Right lobe of liver (tissue), 6 donors: ENCODE data around the gene SEC14L5. TPM values are rescaled to one million over a fixed set of nuclear protein-coding genes. Genes with fewer than 3 reads are reported as not detected.

Experiments used
- ATAC-seq, 4 donors: fragments of 200-7000 bp; cut with Tn5 transposase; one replicate each; pipeline ENCODE4 v1.9.1; 2020; ENCODE audit warnings: mild to moderate bottlenecking in 4 of 4, moderate library complexity in 4 of 4
- DNase-seq, 3 donors: peaks; one replicate each; pipeline ENCODE4 v3.0.0-alpha.2; 2020
- H3K27ac ChIP-seq, 3 donors: fragments of 200-600 bp; one replicate each; pipeline ENCODE4 v1.8.0; 2022
- H3K27me3 ChIP-seq, 2 donors: fragments of 200-600 bp; one replicate each; pipeline ENCODE4 v1.8.0; 2022
- H3K36me3 ChIP-seq, 4 donors: fragments of 200-600 bp; sonication (generic) in 1 of 4; one replicate each; pipeline versions ENCODE4 v1.5.1 to v1.8.0; 2017 to 2022; ENCODE audit warnings: control low read depth in 1 of 4
- H3K4me1 ChIP-seq, 4 donors: fragments of 200-600 bp; sonication (generic) in 1 of 4; one replicate each; pipeline versions ENCODE4 v1.5.1 to v1.8.0; 2017 to 2022; ENCODE audit warnings: control low read depth in 1 of 4
- H3K4me3 ChIP-seq, 3 donors: fragments of 200-600 bp; one replicate each; pipeline ENCODE4 v1.8.0; 2022
- H3K9me3 ChIP-seq, 4 donors: fragments of 200-600 bp; sonication (generic) in 1 of 4; one replicate each; pipeline versions ENCODE4 v1.5.1 to v1.8.0; 2017 to 2022; ENCODE audit warnings: control low read depth in 1 of 4
- POLR2A ChIP-seq: fragments of 450-650 bp; IDR thresholded peaks from one replicate; pipeline ENCODE4 v1.6.1; 2017; ENCODE audit warnings: antibody characterized with exemption, mild to moderate bottlenecking
- WGBS: methylation state at CpG from one replicate; pipeline ENCODE4 v1.1.6; 2018; ENCODE audit warnings: low coverage, low lambda C conversion rate; ENCODE audit not compliant: insufficient coverage; ENCODE audit errors: missing lambda C conversion rate; 5-methylcytosine and 5-hydroxymethylcytosine counted together
- intact Hi-C, 2 donors: fragments of 100-400 bp; cut with DNase I; formaldehyde crosslinking; loops; one replicate each; pipeline versions ENCODE4 v1.11.2 to v1.14.1; 2022
- total RNA-seq, 6 experiments: library from RNA; depleted of rRNA in 2 of 6; stranded (reverse); fragments of >200 nt in 2 of 6; fragmentation: NEBNext Ultra II Directional in 3 of 6; extraction: Animal tissue kit (Norgen Biotek cat#: 25700) in 3 of 6; gene quantifications; one replicate each; pipeline versions ENCODE4 v1.1.0 to v1.2.4, GENCODE V29; 2016 to 2023
- TF ChIP-seq, protein P1 (sequence below), 4 donors: fragments of 200-600 bp in 3 of 4; fragments of 450-650 bp in 1 of 4; IDR thresholded peaks; one replicate each; pipeline versions ENCODE4 v1.5.1 to v1.8.0; 2016 to 2022; ENCODE audit warnings: antibody characterized with exemption in 4 of 4, mild to moderate bottlenecking in 2 of 4
- donor health status: DM: no; HTN: yes; CAD: no.
- donor health status: DM: no; HTN: no; CAD: no.
- donor health status: DM: no; HTN: no; CAD: no.
- donor health status: DM: no; HTN: yes; CAD: no.
- donor health status: DM: no; HTN: yes; CAD: no.

SEC14L5 gene
- total RNA-seq, 6 experiments from 2014 or later: 0.09 to 1.1 (median 0.60) TPM; not detected in 1

DNA sequence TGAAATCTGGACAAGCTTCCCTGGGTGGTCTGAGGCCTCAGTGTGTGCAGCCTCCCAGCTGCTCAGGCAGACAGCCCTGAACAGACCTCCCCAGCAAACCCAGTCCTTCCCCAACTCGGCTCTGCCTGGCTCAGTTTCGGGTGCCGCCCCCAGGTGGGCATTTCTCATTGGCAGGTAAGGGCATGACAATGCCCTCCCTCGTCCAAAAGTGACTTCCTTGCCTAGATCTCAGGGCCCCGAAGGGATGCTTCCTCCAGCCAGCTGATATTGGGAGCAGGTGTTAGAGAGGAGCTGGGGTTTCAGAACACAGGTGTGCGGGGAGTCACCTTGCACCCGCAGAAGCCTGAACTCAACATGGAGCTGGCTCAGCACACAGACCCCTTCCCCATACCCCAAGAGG, 17.4 kb upstream of the SEC14L5 start:
- TF ChIP-seq, protein P1, sequence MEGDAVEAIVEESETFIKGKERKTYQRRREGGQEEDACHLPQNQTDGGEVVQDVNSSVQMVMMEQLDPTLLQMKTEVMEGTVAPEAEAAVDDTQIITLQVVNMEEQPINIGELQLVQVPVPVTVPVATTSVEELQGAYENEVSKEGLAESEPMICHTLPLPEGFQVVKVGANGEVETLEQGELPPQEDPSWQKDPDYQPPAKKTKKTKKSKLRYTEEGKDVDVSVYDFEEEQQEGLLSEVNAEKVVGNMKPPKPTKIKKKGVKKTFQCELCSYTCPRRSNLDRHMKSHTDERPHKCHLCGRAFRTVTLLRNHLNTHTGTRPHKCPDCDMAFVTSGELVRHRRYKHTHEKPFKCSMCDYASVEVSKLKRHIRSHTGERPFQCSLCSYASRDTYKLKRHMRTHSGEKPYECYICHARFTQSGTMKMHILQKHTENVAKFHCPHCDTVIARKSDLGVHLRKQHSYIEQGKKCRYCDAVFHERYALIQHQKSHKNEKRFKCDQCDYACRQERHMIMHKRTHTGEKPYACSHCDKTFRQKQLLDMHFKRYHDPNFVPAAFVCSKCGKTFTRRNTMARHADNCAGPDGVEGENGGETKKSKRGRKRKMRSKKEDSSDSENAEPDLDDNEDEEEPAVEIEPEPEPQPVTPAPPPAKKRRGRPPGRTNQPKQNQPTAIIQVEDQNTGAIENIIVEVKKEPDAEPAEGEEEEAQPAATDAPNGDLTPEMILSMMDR (IDR thresholded peaks at IDR 0.05): no peak
- TF ChIP-seq POLR2A: no peak
- ATAC-seq: no peak
- Histone ChIP-seq H3K4me1 (peaks cover 0 to 31% (median 3%) of the 10 kb centered on the region in 4 donors), H3K4me3 (no peak overlapping the region), H3K9me3 (no peaks in the 10 kb centered on the region), H3K36me3 (no peaks in the 10 kb centered on the region), H3K27me3 (no peaks in the 10 kb centered on the region), H3K27ac (no peak overlapping the region)
- no peak for DNase-seq
- WGBS: 53% methylated on average over 4 of the region's 7 CpGs
- intact Hi-C loops: no loop called here

DNA sequence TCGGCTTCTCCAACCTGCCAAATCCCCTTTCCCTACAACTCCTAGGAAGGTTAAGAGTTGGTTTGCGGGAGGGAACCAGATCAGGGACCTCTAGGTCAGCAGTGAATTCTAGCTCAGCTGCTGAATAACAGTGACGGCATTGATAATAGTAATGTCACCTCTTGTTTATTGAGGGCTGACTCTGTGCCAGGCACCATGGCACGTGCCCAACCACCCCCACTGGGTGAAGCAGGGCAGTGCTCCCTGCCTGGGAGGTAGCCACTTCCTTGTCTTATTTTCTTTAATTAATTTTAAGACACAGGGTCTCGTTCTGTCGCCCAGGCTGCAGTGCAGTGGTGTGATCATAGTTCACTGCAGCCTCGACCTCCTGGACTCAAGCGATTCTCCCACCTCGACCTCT, 15.6 kb upstream of the SEC14L5 start:
- Histone ChIP-seq H3K4me3 (no peak overlapping the region), H3K36me3 (no peaks in the 10 kb centered on the region), H3K27ac (no peak overlapping the region), H3K27me3 (no peaks in the 10 kb centered on the region), H3K4me1 (peaks cover 0 to 23% (median 3%) of the 10 kb centered on the region in 4 donors), H3K9me3 (no peaks in the 10 kb centered on the region)
- intact Hi-C loops: no loop called here
- no peak for TF ChIP-seq POLR2A
- TF ChIP-seq, protein P1 (IDR thresholded peaks at IDR 0.05): no peak
- no peak for ATAC-seq
- 55% methylated on average over 4 of the region's 9 CpGs for WGBS
- no peak for DNase-seq

DNA sequence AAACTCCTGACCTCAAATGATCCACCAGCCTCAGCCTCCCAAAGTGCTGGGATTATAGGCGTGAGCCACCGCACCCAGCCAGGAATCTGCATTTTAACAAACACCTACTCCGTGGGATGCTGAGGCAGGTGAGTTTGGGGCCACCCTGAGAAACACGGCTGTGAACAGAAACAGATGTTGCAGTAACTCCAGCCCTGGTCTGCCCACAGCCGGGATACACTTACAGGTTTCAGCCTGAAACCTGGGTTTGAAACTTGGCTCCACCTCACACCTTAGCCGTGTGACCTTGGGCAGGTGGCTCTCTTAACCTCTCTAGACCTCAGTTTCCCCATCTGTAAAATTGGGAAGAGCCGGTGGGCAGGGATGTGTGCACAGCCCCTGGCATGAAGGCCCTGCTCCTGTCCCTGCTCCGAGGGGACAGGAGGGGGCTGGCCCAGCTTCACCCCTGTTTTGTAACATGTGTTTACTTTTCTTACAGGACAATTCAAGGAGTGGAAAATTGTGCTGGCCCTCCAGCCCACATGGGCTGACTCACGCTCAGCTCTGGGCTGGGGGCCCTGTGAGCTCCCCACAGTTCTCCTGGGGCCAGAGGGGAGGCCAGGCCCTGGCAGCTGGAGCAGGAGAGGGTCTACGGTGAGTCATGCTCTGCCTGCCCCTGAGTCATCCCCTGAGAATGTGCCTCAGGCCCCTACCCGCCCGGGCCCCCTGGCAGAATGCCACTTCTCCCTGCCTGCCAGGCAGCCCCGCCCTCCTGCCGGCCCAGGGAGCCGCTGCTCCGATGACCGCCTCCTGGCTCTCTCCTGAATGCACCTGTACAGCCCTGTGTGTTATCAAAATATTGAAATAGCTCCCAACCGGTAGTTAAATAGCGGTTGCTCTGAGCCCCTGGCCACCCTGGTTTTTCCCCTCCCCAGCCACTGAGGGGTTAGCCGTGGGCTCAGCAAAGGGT, 13.5 kb upstream of the SEC14L5 start:
- Histone ChIP-seq H3K36me3 (no peaks in the 10 kb centered on the region), H3K27ac (no peak overlapping the region), H3K9me3 (no peaks in the 10 kb centered on the region), H3K4me1 (peaks cover 0 to 13% (median 0%) of the 10 kb centered on the region in 4 donors), H3K27me3 (no peaks in the 10 kb centered on the region), H3K4me3 (no peak overlapping the region)
- ATAC-seq (peak; percentile 84 to 91 (median 90)), DNase-seq (peak; percentile 66 to 90 (median 73))
- TF ChIP-seq, protein P1 (IDR thresholded peaks at IDR 0.05): no peak
- no peak for TF ChIP-seq POLR2A
- intact Hi-C loops: loop anchor here in 1 of 2 donors (5.0 kb wide), 1 partner anchor 247 kb away; no protein-coding TSS in a partner anchor
- 17% methylated on average over 7 of the region's 20 CpGs for WGBS

DNA sequence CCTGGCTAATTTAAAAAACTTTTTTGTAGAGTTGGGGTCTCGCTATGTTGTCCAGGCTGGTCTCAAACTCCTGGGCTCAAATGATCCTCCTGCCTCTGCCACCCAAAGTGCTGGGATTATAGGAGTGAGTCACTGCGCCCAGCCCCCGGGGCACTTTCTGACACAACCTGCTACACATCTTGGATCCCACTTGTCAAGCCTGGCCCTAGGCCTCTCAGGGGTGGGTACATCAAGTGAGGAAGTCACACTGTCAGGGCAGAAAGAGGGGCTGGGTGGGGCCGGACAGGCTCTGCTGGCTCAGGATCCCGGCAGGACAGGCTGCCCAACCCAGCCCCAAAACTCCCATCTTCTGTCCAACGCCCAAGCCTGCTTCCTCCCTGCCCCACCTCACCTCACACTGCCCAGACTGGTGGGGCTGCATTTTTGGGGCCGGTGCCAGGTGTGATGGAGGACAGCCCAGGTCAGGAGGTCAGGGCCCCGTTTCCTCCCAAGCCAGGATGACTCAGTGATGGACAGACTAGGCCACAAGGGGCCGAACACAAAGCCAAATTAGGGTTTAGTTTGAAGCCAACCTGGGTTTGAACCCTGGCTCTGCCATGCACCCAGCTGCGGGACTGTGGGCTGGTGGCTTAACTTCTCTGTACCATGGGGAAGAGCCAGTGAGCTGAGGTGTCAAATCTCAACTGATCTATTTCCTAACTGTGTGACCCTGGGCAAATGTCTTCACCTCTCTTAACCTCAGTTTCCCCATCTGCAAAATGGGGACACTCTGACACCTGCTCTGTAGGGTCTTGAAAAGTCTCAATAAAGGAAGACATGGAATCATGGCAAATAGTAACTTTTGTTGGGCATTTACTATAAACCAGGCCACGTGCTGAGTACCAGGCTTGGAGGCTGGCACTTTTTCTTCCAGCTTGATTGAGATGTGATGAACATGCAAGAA, 12.3 kb upstream of the SEC14L5 start:
- DNase-seq (peak in 1 of 3 donors; percentile 38), ATAC-seq (peak in 1 of 4 donors; percentile 6)
- Histone ChIP-seq H3K36me3 (no peaks in the 10 kb centered on the region), H3K9me3 (no peaks in the 10 kb centered on the region), H3K4me1 (peaks cover 0 to 13% (median 0%) of the 10 kb centered on the region in 4 donors), H3K27ac (no peak overlapping the region), H3K27me3 (no peaks in the 10 kb centered on the region), H3K4me3 (no peak overlapping the region)
- intact Hi-C loops: loop anchor here in 1 of 2 donors (5.0 kb wide), 1 partner anchor 249 kb away; no protein-coding TSS in a partner anchor
- WGBS: 63% methylated on average over 3 of the region's 11 CpGs
- TF ChIP-seq, protein P1 (IDR thresholded peaks at IDR 0.05): no peak
- TF ChIP-seq POLR2A: no peak
